Cardiac fibroblast (primary cell): ENCODE results near the gene HS2ST1.
A peak's percentile ranks its signal among the peaks of the same experiment; 100 is the strongest.

Source experiments
- DNase-seq, 2 donors: peaks; one replicate each; pipeline versions ENCODE4 v3.0.0 to v3.0.0-alpha.2; 2010; ENCODE audit warnings: low read depth in 2 of 2
- H3K4me3 ChIP-seq, 2 donors: replicated peaks in 1 of 2; 1 replicate in 1 of 2; 2 replicates in 1 of 2; pipeline ENCODE4 v1.5.1; 2011; ENCODE audit warnings: low read depth in 2 of 2, low read length in 2 of 2, mild to moderate bottlenecking in 2 of 2, moderate library complexity in 1 of 2
- TF ChIP-seq, protein P1 (sequence below): IDR thresholded peaks from one replicate; pipeline ENCODE4 v1.5.1; 2011; ENCODE audit warnings: low read depth, mild to moderate bottlenecking, low read length, inconsistent platforms

HS2ST1 gene

GRCh38 chr1:87072411-87072810, 158.0 kb downstream of the HS2ST1 start:
- TF ChIP-seq, protein P1, sequence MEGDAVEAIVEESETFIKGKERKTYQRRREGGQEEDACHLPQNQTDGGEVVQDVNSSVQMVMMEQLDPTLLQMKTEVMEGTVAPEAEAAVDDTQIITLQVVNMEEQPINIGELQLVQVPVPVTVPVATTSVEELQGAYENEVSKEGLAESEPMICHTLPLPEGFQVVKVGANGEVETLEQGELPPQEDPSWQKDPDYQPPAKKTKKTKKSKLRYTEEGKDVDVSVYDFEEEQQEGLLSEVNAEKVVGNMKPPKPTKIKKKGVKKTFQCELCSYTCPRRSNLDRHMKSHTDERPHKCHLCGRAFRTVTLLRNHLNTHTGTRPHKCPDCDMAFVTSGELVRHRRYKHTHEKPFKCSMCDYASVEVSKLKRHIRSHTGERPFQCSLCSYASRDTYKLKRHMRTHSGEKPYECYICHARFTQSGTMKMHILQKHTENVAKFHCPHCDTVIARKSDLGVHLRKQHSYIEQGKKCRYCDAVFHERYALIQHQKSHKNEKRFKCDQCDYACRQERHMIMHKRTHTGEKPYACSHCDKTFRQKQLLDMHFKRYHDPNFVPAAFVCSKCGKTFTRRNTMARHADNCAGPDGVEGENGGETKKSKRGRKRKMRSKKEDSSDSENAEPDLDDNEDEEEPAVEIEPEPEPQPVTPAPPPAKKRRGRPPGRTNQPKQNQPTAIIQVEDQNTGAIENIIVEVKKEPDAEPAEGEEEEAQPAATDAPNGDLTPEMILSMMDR, result no peak
- no peak for DNase-seq
- H3K4me3 ChIP-seq, result no peak overlapping the region

GRCh38 chr1:87072904-87073303, 158.5 kb downstream of the HS2ST1 start:
- no peak overlapping the region for H3K4me3 ChIP-seq
- no peak for DNase-seq
- TF ChIP-seq, protein P1, result no peak

DNA sequence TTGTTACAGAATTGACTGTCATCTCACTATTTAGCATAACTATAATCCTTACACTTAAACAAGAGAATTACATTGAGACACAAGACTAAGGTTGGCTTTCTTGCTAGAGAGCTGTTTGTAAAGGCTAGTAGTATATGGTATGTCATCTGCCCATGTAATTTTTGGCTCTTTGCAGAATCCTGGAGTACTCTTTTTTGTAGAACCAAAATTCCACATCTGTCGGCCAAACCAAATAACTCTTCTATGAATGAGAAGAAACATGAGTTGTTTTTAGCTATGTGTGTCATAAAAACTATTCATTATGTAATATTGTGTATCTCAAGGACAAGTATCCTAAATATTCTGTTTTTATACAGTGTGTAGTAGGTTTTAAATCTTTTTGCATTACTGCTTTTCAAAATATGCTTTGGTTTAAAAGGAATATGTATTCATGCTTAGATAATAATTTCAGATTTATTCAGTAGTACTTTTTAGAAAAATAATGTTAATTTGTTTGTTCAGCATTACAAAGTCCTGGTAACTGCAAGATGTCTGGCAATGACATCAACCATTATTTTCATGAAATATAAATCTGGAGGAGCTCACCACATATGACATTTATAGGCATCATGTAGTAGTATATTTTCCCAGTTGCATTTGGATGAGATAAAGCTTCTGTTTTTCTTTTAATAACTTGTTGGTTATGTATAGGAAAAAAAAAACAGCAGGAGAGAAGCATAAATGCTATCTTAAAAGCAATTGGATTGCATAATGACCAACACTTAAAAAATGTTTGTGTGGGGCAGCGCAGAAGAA, 159.8 kb downstream of the HS2ST1 start:
- no peak overlapping the region for H3K4me3 ChIP-seq
- peak; percentile 36 to 63 for DNase-seq
- TF ChIP-seq, protein P1, result no peak

- TF ChIP-seq, protein P1, result no peak
- no peak for DNase-seq
- no peak overlapping the region for H3K4me3 ChIP-seq
Observed at GRCh38 chr1:87077959-87078639, 163.7 kb downstream of the HS2ST1 start.

DNA sequence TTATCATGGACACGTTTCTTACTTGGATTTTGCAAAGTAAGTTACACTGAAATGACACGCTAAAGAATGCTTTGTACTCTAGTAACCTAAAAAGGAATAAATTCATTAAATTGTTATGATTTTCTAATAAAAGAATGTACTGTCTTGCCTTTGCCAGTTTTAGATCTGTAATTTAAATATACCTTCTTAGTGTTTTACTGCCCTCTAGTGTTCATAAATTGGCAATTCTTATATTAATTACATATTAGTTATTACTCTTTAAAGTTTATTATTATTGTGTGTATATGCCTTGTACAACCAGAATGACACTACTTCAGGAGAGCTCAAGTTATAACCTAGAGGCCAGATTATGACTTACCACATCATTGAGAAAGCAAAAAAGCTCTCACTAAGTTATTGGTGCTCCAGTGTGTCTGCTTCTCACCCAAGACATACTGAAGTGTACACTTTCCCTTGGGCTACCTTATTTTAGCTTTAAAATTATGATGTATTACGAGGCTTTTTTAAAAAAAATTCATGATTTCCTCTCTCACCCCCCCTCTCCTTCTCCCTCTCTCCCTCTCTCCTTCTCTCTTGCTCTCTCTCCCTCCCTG, 169.9 kb downstream of the HS2ST1 start:
- DNase-seq, result peak; percentile 67 to 69
- TF ChIP-seq, protein P1, result peak; percentile 44
- no peak overlapping the region for H3K4me3 ChIP-seq

DNA sequence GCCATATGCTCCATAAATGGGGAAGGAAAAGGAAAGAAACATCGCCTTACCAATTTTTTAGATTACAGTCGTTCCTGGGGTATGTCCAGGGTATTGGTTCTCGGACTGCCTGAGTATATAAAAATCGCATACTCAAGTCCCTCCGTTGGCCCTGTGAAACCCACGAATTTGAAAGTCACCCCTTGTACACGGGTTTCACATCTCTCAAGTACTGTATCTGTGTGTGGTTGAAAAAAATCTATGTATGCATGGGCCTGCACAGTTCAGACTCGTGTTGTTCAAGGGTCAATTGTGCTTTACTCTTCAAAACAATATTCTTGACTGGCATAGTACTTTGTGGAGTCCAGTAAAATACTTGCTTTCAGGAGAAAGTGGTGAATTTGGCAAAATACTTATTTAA, 171.7 kb downstream of the HS2ST1 start:
- TF ChIP-seq, protein P1, result no peak

More for the DNA sequence above, 171.7 kb downstream of the HS2ST1 start:
- DNase-seq, result no peak
- no peak overlapping the region for H3K4me3 ChIP-seq
